HEK293T (cell line): Measurements from ENCODE around the gene IGSF3.

Experiments
- BHLHE40 ChIP-seq: fragments of 450-650 bp; IDR thresholded peaks from 2 replicates; pipeline ENCODE4 v1.6.1; 2016; ENCODE audit warnings: mild to moderate bottlenecking, moderate library complexity, borderline replicate concordance
- ELF4 ChIP-seq: fragments of 450-650 bp; IDR thresholded peaks from 2 replicates; pipeline ENCODE4 v1.6.1; 2017; ENCODE audit warnings: antibody characterized with exemption
- FOXA1 ChIP-seq: fragments of 450-650 bp; IDR thresholded peaks from 2 replicates; pipeline ENCODE4 v1.6.1; 2016; ENCODE audit warnings: mild to moderate bottlenecking
- FOXK2 ChIP-seq: fragments of 450-650 bp; IDR thresholded peaks from 2 replicates; pipeline ENCODE4 v1.6.1; 2016; ENCODE audit warnings: mild to moderate bottlenecking
- FOXM1 ChIP-seq: fragments of 450-650 bp; IDR thresholded peaks from 2 replicates; pipeline ENCODE4 v1.6.1; 2017; ENCODE audit warnings: mild to moderate bottlenecking, borderline replicate concordance
- L3MBTL2 ChIP-seq: fragments of 450-650 bp; conservative IDR thresholded peaks from 2 replicates; pipeline ENCODE4 v1.6.1; 2016; ENCODE audit warnings: mild to moderate bottlenecking
- LEF1 ChIP-seq: fragments of 450-650 bp; IDR thresholded peaks from 2 replicates; pipeline ENCODE4 v1.6.1; 2017; ENCODE audit warnings: mild to moderate bottlenecking, borderline replicate concordance
- NFRKB ChIP-seq: fragments of 450-650 bp; IDR thresholded peaks from 2 replicates; pipeline ENCODE4 v1.6.1; 2016; ENCODE audit warnings: mild to moderate bottlenecking, moderate library complexity
- SP1 ChIP-seq: fragments of 450-650 bp; IDR thresholded peaks from 2 replicates; pipeline ENCODE4 v1.6.1; 2017
- SUZ12 ChIP-seq: fragments of 450-650 bp; IDR thresholded peaks from 2 replicates; pipeline ENCODE4 v1.6.1; 2016; ENCODE audit warnings: mild to moderate bottlenecking
- TARDBP ChIP-seq: fragments of 450-650 bp; IDR thresholded peaks from 2 replicates; pipeline ENCODE4 v1.6.1; 2016

- TF ChIP-seq NFRKB = no peak
- no peak for TF ChIP-seq BHLHE40
- TF ChIP-seq FOXK2 = no peak
- TF ChIP-seq SP1 = no peak
- TF ChIP-seq ELF4 = no peak
- no peak for TF ChIP-seq FOXA1
- no peak for TF ChIP-seq FOXM1
- TF ChIP-seq SUZ12 = no peak
- no peak for TF ChIP-seq TARDBP
- TF ChIP-seq LEF1 = no peak
- no peak for TF ChIP-seq L3MBTL2
Measured at GRCh38 chr1:116717318-116717717, 49.8 kb upstream of the IGSF3 start.
